HEK293 (cell line): ENCODE results near the gene ABR.

Experiments used
- KLF16 ChIP-seq: fragments of 450-650 bp; formaldehyde crosslinking; IDR thresholded peaks from 2 replicates; pipeline ENCODE4 v1.5.1; 2017; ENCODE audit warnings: missing biosample characterization, missing genetic modification characterization
- REST ChIP-seq: fragments of 450-650 bp; formaldehyde crosslinking; IDR thresholded peaks from 2 replicates; pipeline ENCODE4 v1.5.1; 2016; ENCODE audit warnings: missing biosample characterization, missing genetic modification characterization
- ZBTB1 ChIP-seq: fragments of 450-650 bp; formaldehyde crosslinking; IDR thresholded peaks from 2 replicates; pipeline ENCODE4 v1.5.1; 2016; ENCODE audit warnings: missing biosample characterization, missing genetic modification characterization
- ZNF138 ChIP-seq: fragments of 450-650 bp; formaldehyde crosslinking; IDR thresholded peaks from 2 replicates; pipeline ENCODE4 v1.5.1; 2016; ENCODE audit warnings: missing biosample characterization, missing genetic modification characterization, borderline replicate concordance
- ZNF24 ChIP-seq: fragments of 450-650 bp; formaldehyde crosslinking; IDR thresholded peaks from 2 replicates; pipeline ENCODE4 v1.5.1; 2016; ENCODE audit warnings: missing biosample characterization, missing genetic modification characterization
- ZNF416 ChIP-seq: fragments of 450-650 bp; formaldehyde crosslinking; IDR thresholded peaks from 2 replicates; pipeline ENCODE4 v1.5.1; 2016; ENCODE audit warnings: missing biosample characterization, missing genetic modification characterization
- ZNF518A ChIP-seq: fragments of 450-650 bp; formaldehyde crosslinking; conservative IDR thresholded peaks from 2 replicates; pipeline ENCODE4 v1.5.1; 2016; ENCODE audit warnings: low read depth, missing biosample characterization, missing genetic modification characterization
- ZNF639 ChIP-seq: fragments of 450-650 bp; formaldehyde crosslinking; IDR thresholded peaks from 2 replicates; pipeline ENCODE4 v1.5.1; 2016; ENCODE audit warnings: missing biosample characterization, missing genetic modification characterization
- ZNF777 ChIP-seq: fragments of 450-650 bp; formaldehyde crosslinking; IDR thresholded peaks from 2 replicates; pipeline ENCODE4 v1.5.1; 2017; ENCODE audit warnings: missing biosample characterization, missing genetic modification characterization, borderline replicate concordance
- ZNF792 ChIP-seq: fragments of 450-650 bp; formaldehyde crosslinking; IDR thresholded peaks from 2 replicates; pipeline ENCODE4 v1.5.1; 2016; ENCODE audit warnings: missing biosample characterization, missing genetic modification characterization
- TF ChIP-seq, protein P1 (sequence below): fragments of 450-650 bp; formaldehyde crosslinking; IDR thresholded peaks from 2 replicates; pipeline ENCODE4 v1.5.1; 2016; ENCODE audit warnings: missing biosample characterization, missing genetic modification characterization

DNA sequence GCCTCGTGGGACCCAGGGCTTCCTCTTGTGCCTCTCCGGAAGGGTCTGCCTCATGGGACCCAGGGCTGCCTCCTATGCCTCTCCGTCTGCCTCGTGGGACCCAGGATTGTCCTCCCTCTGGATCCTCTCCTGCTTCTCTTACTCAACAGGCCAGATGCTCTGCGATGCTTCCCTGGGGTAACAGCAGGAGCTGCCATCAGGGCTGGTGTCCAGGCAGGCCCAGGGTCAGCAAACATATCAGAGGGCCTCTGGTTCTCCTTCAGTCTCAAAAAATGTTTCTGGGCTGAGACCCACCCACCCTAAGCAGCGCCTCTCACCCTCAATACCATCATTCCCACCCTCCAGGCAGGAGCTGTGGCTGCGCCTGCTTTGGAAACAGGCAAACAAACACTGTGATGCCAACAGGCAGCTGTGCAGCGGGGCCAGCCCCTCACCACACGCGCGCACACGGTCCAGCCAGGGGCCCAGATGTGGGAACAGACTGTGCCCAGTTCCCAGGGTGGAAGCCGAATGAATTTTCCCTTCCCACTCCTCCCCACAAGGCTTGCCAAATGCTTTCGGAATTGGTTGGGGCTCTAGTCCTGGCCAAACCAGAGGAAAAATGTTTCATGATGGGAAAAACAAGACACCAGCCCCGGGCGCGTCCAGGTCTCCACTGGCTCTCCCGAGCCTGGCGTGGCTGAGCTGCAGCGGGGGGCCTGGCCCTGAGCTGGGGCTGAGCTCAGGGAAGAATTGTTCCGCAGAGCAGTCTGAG lies 171.6 kb downstream of the ABR start:
- TF ChIP-seq ZNF416 (tag by site-specific recombination) (no peak), ZNF792 (no peak), ZNF24 (tag by site-specific recombination) (no peak), ZNF639 (tag by site-specific recombination) (no peak), ZNF777 (tag by site-specific recombination) (no peak), REST (tag by site-specific recombination) (no peak), KLF16 (tag by site-specific recombination) (no peak), ZNF518A (tag by site-specific recombination) (no peak), ZBTB1 (no peak), ZNF138 (tag by site-specific recombination) (no peak)
- TF ChIP-seq, protein P1, sequence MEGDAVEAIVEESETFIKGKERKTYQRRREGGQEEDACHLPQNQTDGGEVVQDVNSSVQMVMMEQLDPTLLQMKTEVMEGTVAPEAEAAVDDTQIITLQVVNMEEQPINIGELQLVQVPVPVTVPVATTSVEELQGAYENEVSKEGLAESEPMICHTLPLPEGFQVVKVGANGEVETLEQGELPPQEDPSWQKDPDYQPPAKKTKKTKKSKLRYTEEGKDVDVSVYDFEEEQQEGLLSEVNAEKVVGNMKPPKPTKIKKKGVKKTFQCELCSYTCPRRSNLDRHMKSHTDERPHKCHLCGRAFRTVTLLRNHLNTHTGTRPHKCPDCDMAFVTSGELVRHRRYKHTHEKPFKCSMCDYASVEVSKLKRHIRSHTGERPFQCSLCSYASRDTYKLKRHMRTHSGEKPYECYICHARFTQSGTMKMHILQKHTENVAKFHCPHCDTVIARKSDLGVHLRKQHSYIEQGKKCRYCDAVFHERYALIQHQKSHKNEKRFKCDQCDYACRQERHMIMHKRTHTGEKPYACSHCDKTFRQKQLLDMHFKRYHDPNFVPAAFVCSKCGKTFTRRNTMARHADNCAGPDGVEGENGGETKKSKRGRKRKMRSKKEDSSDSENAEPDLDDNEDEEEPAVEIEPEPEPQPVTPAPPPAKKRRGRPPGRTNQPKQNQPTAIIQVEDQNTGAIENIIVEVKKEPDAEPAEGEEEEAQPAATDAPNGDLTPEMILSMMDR (tag by site-specific recombination) = no peak
